ENCODE results near the gene ABCB11.

DNA sequence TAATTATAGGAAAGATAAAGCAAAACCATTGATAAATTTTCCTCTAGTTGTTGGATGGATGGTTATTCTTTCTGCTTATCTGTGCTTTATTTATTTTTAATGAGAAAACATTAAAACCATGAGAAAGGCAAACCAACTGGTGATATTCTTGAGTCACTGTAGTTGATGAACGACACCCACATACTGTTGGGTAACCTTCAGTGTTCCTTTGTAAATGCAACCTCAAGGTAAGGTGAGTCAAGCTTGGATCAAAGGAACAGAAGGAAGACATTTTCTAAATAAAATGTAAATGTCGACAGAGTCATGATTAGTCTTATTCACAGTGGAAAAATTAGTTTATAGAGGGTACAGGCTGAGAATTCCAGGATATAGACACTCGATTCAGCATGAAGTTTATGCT is 12.7 kb downstream of the ABCB11 start:
- no peak for TF ChIP-seq EZH2 (IDR thresholded peaks at IDR 0.05)
- TF ChIP-seq, protein P1, sequence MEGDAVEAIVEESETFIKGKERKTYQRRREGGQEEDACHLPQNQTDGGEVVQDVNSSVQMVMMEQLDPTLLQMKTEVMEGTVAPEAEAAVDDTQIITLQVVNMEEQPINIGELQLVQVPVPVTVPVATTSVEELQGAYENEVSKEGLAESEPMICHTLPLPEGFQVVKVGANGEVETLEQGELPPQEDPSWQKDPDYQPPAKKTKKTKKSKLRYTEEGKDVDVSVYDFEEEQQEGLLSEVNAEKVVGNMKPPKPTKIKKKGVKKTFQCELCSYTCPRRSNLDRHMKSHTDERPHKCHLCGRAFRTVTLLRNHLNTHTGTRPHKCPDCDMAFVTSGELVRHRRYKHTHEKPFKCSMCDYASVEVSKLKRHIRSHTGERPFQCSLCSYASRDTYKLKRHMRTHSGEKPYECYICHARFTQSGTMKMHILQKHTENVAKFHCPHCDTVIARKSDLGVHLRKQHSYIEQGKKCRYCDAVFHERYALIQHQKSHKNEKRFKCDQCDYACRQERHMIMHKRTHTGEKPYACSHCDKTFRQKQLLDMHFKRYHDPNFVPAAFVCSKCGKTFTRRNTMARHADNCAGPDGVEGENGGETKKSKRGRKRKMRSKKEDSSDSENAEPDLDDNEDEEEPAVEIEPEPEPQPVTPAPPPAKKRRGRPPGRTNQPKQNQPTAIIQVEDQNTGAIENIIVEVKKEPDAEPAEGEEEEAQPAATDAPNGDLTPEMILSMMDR (IDR thresholded peaks at IDR 0.05): no peak

All from neural progenitor cell (in vitro differentiated cells).